HEK293 (cell line): ENCODE measurements around the gene PRSS23.

ENCODE experiments used
- CTCF ChIA-PET: fragments of 350-600 bp; formaldehyde crosslinking; extraction: SDS; loops from one replicate; lab custom pipeline; 2021; ENCODE audit warnings: antibody characterized with exemption; lab: Yijun Ruan, JAX
- POLR2A ChIA-PET: fragments of 300-600 bp; formaldehyde crosslinking; extraction: SDS; loops from one replicate; lab custom pipeline; 2020; ENCODE audit warnings: antibody characterized with exemption, inconsistent platforms; lab: Yijun Ruan, JAX
- H3K27ac ChIP-seq: fragments of 200-500 bp; sonication (Bioruptor generic); 2 replicates; pipeline ENCODE4 v1.5.1; 2014; ENCODE audit warnings: low read depth, low read length, control low read depth, inconsistent platforms; ENCODE audit errors: extremely low read depth
- H3K36me3 ChIP-seq, 2 experiments: fragments of 200-500 bp in 1 of 2; sonication (Bioruptor generic) in 1 of 2; 1 replicate in 1 of 2; 2 replicates in 1 of 2; pipeline ENCODE4 v1.5.1; 2014 to 2017; ENCODE audit warnings: inconsistent platforms in 2 of 2, low read length in 2 of 2; ENCODE audit not compliant: control insufficient read depth in 2 of 2, insufficient read depth in 1 of 2
- H3K4me1 ChIP-seq: fragments of 200-500 bp; sonication (Bioruptor generic); 2 replicates; pipeline ENCODE4 v1.5.1; 2014; ENCODE audit warnings: mild to moderate bottlenecking, low read length, inconsistent platforms; ENCODE audit not compliant: control insufficient read depth, insufficient read depth
- H3K4me3 ChIP-seq: 2 replicates; pipeline ENCODE4 v1.5.1; 2011; ENCODE audit warnings: low read depth, mild to moderate bottlenecking, control low read depth, low read length, moderate library complexity
- H3K9me3 ChIP-seq: fragments of 200-500 bp; sonication (Bioruptor generic); 2 replicates; pipeline ENCODE4 v1.5.1; 2014; ENCODE audit warnings: low read depth, low read length, inconsistent platforms; ENCODE audit not compliant: control insufficient read depth, insufficient read depth
- BCL6B ChIP-seq: fragments of 450-650 bp; formaldehyde crosslinking; IDR thresholded peaks from 2 replicates; pipeline ENCODE4 v1.5.1; 2017; ENCODE audit warnings: missing biosample characterization, missing genetic modification characterization
- ELK4 ChIP-seq: IDR thresholded peaks from 2 replicates; pipeline ENCODE4 v1.6.1; 2011; ENCODE audit warnings: mild to moderate bottlenecking, low read depth, low read length, borderline replicate concordance
- GLIS1 ChIP-seq: fragments of 450-650 bp; formaldehyde crosslinking; IDR thresholded peaks from 2 replicates; pipeline ENCODE4 v1.5.1; 2016; ENCODE audit warnings: missing biosample characterization, missing genetic modification characterization
- SALL2 ChIP-seq: fragments of 450-650 bp; formaldehyde crosslinking; IDR thresholded peaks from 2 replicates; pipeline ENCODE4 v1.5.0; 2017; ENCODE audit warnings: missing biosample characterization, mild to moderate bottlenecking, missing genetic modification characterization, borderline replicate concordance
- SETDB1 ChIP-seq: IDR thresholded peaks from one replicate; pipeline ENCODE4 v1.6.1; 2017; ENCODE audit warnings: mild to moderate bottlenecking, low read length, moderate library complexity, mixed read lengths; ENCODE audit not compliant: insufficient read length
- SP7 ChIP-seq: fragments of 450-650 bp; formaldehyde crosslinking; IDR thresholded peaks from 2 replicates; pipeline ENCODE4 v1.5.1; 2016; ENCODE audit warnings: missing biosample characterization, missing genetic modification characterization
- TCF7L2 ChIP-seq: IDR thresholded peaks from 2 replicates; pipeline ENCODE4 v1.6.1; 2011; ENCODE audit warnings: low read depth, mild to moderate bottlenecking, inconsistent platforms, low read length, moderate library complexity, borderline replicate concordance
- ZBTB44 ChIP-seq: fragments of 450-650 bp; IDR thresholded peaks from 2 replicates; pipeline ENCODE4 v1.5.1; 2018; ENCODE audit warnings: missing biosample characterization, mild to moderate bottlenecking, missing genetic modification characterization
- ZBTB7A ChIP-seq: fragments of 450-650 bp; formaldehyde crosslinking; IDR thresholded peaks from 2 replicates; pipeline ENCODE4 v1.5.1; 2016; ENCODE audit warnings: low read depth, missing biosample characterization, missing genetic modification characterization
- ZNF112 ChIP-seq: fragments of 450-650 bp; formaldehyde crosslinking; IDR thresholded peaks from 2 replicates; pipeline ENCODE4 v1.5.0; 2017; ENCODE audit warnings: missing biosample characterization, missing genetic modification characterization
- ZNF138 ChIP-seq: fragments of 450-650 bp; formaldehyde crosslinking; IDR thresholded peaks from 2 replicates; pipeline ENCODE4 v1.5.1; 2016; ENCODE audit warnings: missing biosample characterization, missing genetic modification characterization, borderline replicate concordance
- ZNF157 ChIP-seq: fragments of 450-650 bp; formaldehyde crosslinking; IDR thresholded peaks from 2 replicates; pipeline ENCODE4 v1.5.1; 2016; ENCODE audit warnings: missing biosample characterization, missing genetic modification characterization
- ZNF223 ChIP-seq: fragments of 450-650 bp; formaldehyde crosslinking; IDR thresholded peaks from 2 replicates; pipeline ENCODE4 v1.5.1; 2016; ENCODE audit warnings: missing biosample characterization, missing genetic modification characterization
- ZNF354C ChIP-seq: fragments of 450-650 bp; formaldehyde crosslinking; IDR thresholded peaks from 2 replicates; pipeline ENCODE4 v1.5.1; 2016; ENCODE audit warnings: missing biosample characterization, missing genetic modification characterization, low read depth, borderline replicate concordance
- ZNF449 ChIP-seq: fragments of 450-650 bp; formaldehyde crosslinking; IDR thresholded peaks from 2 replicates; pipeline ENCODE4 v1.5.1; 2017; ENCODE audit warnings: missing biosample characterization, mild to moderate bottlenecking, missing genetic modification characterization, moderate library complexity
- ZNF561 ChIP-seq: fragments of 450-650 bp; IDR thresholded peaks from 2 replicates; pipeline ENCODE4 v1.5.1; 2018; ENCODE audit warnings: missing biosample characterization, missing genetic modification characterization, borderline replicate concordance
- ZNF585B ChIP-seq: fragments of 450-650 bp; formaldehyde crosslinking; IDR thresholded peaks from 2 replicates; pipeline ENCODE4 v1.5.1; 2016; ENCODE audit warnings: missing biosample characterization, missing genetic modification characterization
- ZNF626 ChIP-seq: fragments of 450-650 bp; sonication (Bioruptor Pico); formaldehyde crosslinking; IDR thresholded peaks from 2 replicates; pipeline ENCODE4 v1.5.1; 2018; ENCODE audit warnings: missing biosample characterization, missing genetic modification characterization, inconsistent platforms
- ZNF645 ChIP-seq: fragments of 450-650 bp; formaldehyde crosslinking; IDR thresholded peaks from 2 replicates; pipeline ENCODE4; 2016; ENCODE audit warnings: missing biosample characterization, missing genetic modification characterization
- ZNF664 ChIP-seq: fragments of 450-650 bp; formaldehyde crosslinking; IDR thresholded peaks from 2 replicates; pipeline ENCODE4 v1.5.1; 2016; ENCODE audit warnings: missing biosample characterization, missing genetic modification characterization
- ZNF670 ChIP-seq: fragments of 450-650 bp; formaldehyde crosslinking; IDR thresholded peaks from 2 replicates; pipeline ENCODE4 v1.5.1; 2016; ENCODE audit warnings: missing biosample characterization, missing genetic modification characterization, low read depth
- ZNF677 ChIP-seq: fragments of 450-650 bp; IDR thresholded peaks from 2 replicates; pipeline ENCODE4 v1.5.0; 2018; ENCODE audit warnings: missing biosample characterization, mild to moderate bottlenecking, missing genetic modification characterization, moderate library complexity

Gene PRSS23

GRCh38 chr11:86774417-86774816 is 25.9 kb upstream of the PRSS23 start:
- H3K4me1 ChIP-seq: peaks cover 4% of the 10 kb centered on the region; the same call in 1 of the 2 replicates
- no peaks in the 10 kb centered on the region for H3K36me3 ChIP-seq
- H3K4me3 ChIP-seq: no peak overlapping the region
- ChIA-PET CTCF (interaction anchor here (0.6 to 1.1 kb wide), 2 partner anchors 14 to 319 kb away, joined by 3 read pairs; no protein-coding TSS in a partner anchor), POLR2A (no interaction called here)
- H3K9me3 ChIP-seq: no peaks in the 10 kb centered on the region
- H3K27ac ChIP-seq: no peak overlapping the region
- TF ChIP-seq ZNF585B (tag by site-specific recombination) (no peak), ZNF664 (peak; percentile 67; the same call in 1 of the 2 replicates), ZBTB44 (tag by site-specific recombination) (no peak), GLIS1 (tag by site-specific recombination) (no peak)

- Histone ChIP-seq H3K4me1 (peaks cover 4% of the 10 kb centered on the region; the same call in 1 of the 2 replicates), H3K36me3 (no peaks in the 10 kb centered on the region), H3K27ac (no peak overlapping the region), H3K4me3 (no peak overlapping the region), H3K9me3 (no peaks in the 10 kb centered on the region)
- ChIA-PET CTCF (interaction anchor here (1.1 kb wide), 1 partner anchor 320 kb away, joined by 3 read pairs; no protein-coding TSS in a partner anchor), POLR2A (interaction anchor here (0.8 kb wide), 1 partner anchor 15 kb away, joined by 4 read pairs; no protein-coding TSS in a partner anchor)
- peak; percentile 81 for TF ChIP-seq SP7 (tag by site-specific recombination)
- no peak for TF ChIP-seq ZBTB44 (tag by site-specific recombination)
These were observed 25.0 kb upstream of the PRSS23 start for GRCh38 chr11:86775361-86775760.

GRCh38 chr11:86781546-86781945 is 18.8 kb upstream of the PRSS23 start:
- Histone ChIP-seq H3K4me1 (no peaks in the 10 kb centered on the region), H3K27ac (no peak overlapping the region), H3K36me3 (no peaks in the 10 kb centered on the region), H3K4me3 (no peak overlapping the region), H3K9me3 (no peaks in the 10 kb centered on the region)
- POLR2A ChIA-PET: interaction anchor here (0.5 kb wide), 1 partner anchor 462 kb away, joined by 3 read pairs; no protein-coding TSS in a partner anchor
- CTCF ChIA-PET: interaction anchor here (0.6 to 1.6 kb wide), 4 partner anchors 21 to 113 kb away, joined by 3 to 4 read pairs (median 3); no protein-coding TSS in a partner anchor
- TF ChIP-seq GLIS1 (tag by site-specific recombination) (no peak), ZNF677 (no peak), ZNF157 (tag by site-specific recombination) (no peak), ZNF354C (tag by site-specific recombination) (no peak), ZNF561 (tag by site-specific recombination) (no peak), ZNF223 (no peak), ZNF449 (no peak), BCL6B (tag by site-specific recombination) (no peak), SETDB1 (no peak), ZNF138 (no peak), ZBTB7A (tag by site-specific recombination) (no peak), ZNF645 (tag by site-specific recombination) (no peak), ELK4 (no peak), SALL2 (tag by site-specific recombination) (no peak), ZNF112 (no peak), ZNF670 (tag by site-specific recombination) (no peak), ZNF626 (tag by site-specific recombination) (no peak), TCF7L2 (no peak)
